Muscle of leg (tissue), 11 donors: ENCODE data around the gene GLT1D1. TPM values are rescaled to one million over a fixed set of nuclear protein-coding genes. Genes with fewer than 3 reads are reported as not detected.

ENCODE experiments used
- DNase-seq: peaks from one replicate; pipeline ENCODE4 v3.0.0; 2013
- H3K27ac ChIP-seq: one replicate; pipeline ENCODE4 v1.5.1; 2013; ENCODE audit warnings: mild to moderate bottlenecking, low read length, control low read depth
- H3K27me3 ChIP-seq: one replicate; pipeline ENCODE4 v1.6.1; 2013; ENCODE audit warnings: low read length; ENCODE audit not compliant: control insufficient read depth, insufficient read depth
- H3K36me3 ChIP-seq: one replicate; pipeline ENCODE4 v1.6.1; 2013; ENCODE audit warnings: low read length; ENCODE audit not compliant: control insufficient read depth, insufficient read depth
- H3K4me1 ChIP-seq: one replicate; pipeline ENCODE4 v1.6.1; 2013; ENCODE audit warnings: low read length; ENCODE audit not compliant: control insufficient read depth, insufficient read depth
- H3K4me3 ChIP-seq: one replicate; pipeline ENCODE4 v1.5.1; 2013; ENCODE audit warnings: low read length, control low read depth
- H3K9me3 ChIP-seq: replicated peaks from 2 replicates; pipeline ENCODE4 v1.6.1; 2013; ENCODE audit warnings: low read depth, low read length; ENCODE audit not compliant: control insufficient read depth
- WGBS: methylation state at CpG from one replicate; pipeline ENCODE4 v1.1.5; 2013; ENCODE audit warnings: missing lambda C conversion rate; ENCODE audit not compliant: insufficient coverage; 5-methylcytosine and 5-hydroxymethylcytosine counted together
- polyA plus RNA-seq, 8 donors: library from polyadenylated mRNA; unstranded; fragments of 120-200 nt; gene quantifications; one replicate each; pipeline versions ENCODE4 v1.2.1 to v1.2.3, GENCODE V29; 2013; ENCODE audit warnings: inconsistent platforms in 1 of 8, low replicate concordance in 1 of 8; ENCODE audit not compliant: insufficient read length in 8 of 8, insufficient read depth in 1 of 8
- total RNA-seq: library from RNA; stranded (reverse); fragments of 120-200 nt; gene quantifications from one replicate; pipeline ENCODE4 v1.2.4, GENCODE V29; 2013

GLT1D1 gene
- total and polyA plus RNA-seq, 9 donors, result 0.71 to 1.7 (median 1.0) TPM

GRCh38 chr12:128951448-128951847, 98.2 kb downstream of the GLT1D1 start:
- Histone ChIP-seq H3K36me3 (no peaks in the 10 kb centered on the region), H3K27ac (no peak overlapping the region), H3K4me3 (no peak overlapping the region), H3K27me3 (no peaks in the 10 kb centered on the region), H3K4me1 (no peaks in the 10 kb centered on the region), H3K9me3 (no peaks in the 10 kb centered on the region)
- 86% methylated on average over 13 of the region's 13 CpGs for WGBS
- no peak for DNase-seq

- WGBS, result 26% methylated on average over 3 of the region's 7 CpGs
- H3K4me1 ChIP-seq, result no peaks in the 10 kb centered on the region
- no peak overlapping the region for H3K4me3 ChIP-seq
- H3K9me3 ChIP-seq, result no peaks in the 10 kb centered on the region
- H3K27ac ChIP-seq, result no peak overlapping the region
- H3K27me3 ChIP-seq, result peaks cover 14% of the 10 kb centered on the region
- no peak for DNase-seq
- no peaks in the 10 kb centered on the region for H3K36me3 ChIP-seq
Observed at GRCh38 chr12:128956755-128957154, 103.5 kb downstream of the GLT1D1 start.

- peak; percentile 18 for DNase-seq
- peaks cover 4% of the 10 kb centered on the region for H3K9me3 ChIP-seq
- H3K27me3 ChIP-seq, result peaks cover 14% of the 10 kb centered on the region
- no peak overlapping the region for H3K4me3 ChIP-seq
- no peak overlapping the region for H3K27ac ChIP-seq
- H3K36me3 ChIP-seq, result no peaks in the 10 kb centered on the region
- H3K4me1 ChIP-seq, result no peaks in the 10 kb centered on the region
- WGBS, result 25% methylated on average over 9 of the region's 16 CpGs
Observed at GRCh38 chr12:128959901-128960300, 106.6 kb downstream of the GLT1D1 start.

- WGBS, result 56% methylated on average over 7 of the region's 8 CpGs
- DNase-seq, result no peak
- Histone ChIP-seq H3K4me3 (no peak overlapping the region), H3K9me3 (peaks cover 4% of the 10 kb centered on the region), H3K4me1 (peaks cover 4% of the 10 kb centered on the region), H3K36me3 (no peaks in the 10 kb centered on the region), H3K27me3 (peaks cover 14% of the 10 kb centered on the region), H3K27ac (no peak overlapping the region)
Observed at GRCh38 chr12:128961308-128961902, 108.1 kb downstream of the GLT1D1 start.

- H3K36me3 ChIP-seq, result no peaks in the 10 kb centered on the region
- H3K4me1 ChIP-seq, result peaks cover 6% of the 10 kb centered on the region
- no peak overlapping the region for H3K27ac ChIP-seq
- H3K9me3 ChIP-seq, result peaks cover 4% of the 10 kb centered on the region
- 77% methylated on average over 5 of the region's 11 CpGs for WGBS
- DNase-seq, result no peak
- no peak overlapping the region for H3K4me3 ChIP-seq
- H3K27me3 ChIP-seq, result peaks cover 12% of the 10 kb centered on the region
Observed at GRCh38 chr12:128961957-128962356, 108.7 kb downstream of the GLT1D1 start.

GRCh38 chr12:128966203-128966810, 113.0 kb downstream of the GLT1D1 start:
- DNase-seq, result no peak
- H3K4me1 ChIP-seq, result peaks cover 25% of the 10 kb centered on the region
- peaks cover 14% of the 10 kb centered on the region for H3K27me3 ChIP-seq
- H3K9me3 ChIP-seq, result peaks cover 4% of the 10 kb centered on the region
- H3K4me3 ChIP-seq, result no peak overlapping the region
- WGBS, result 33% methylated on average over 5 of the region's 6 CpGs
- H3K27ac ChIP-seq, result no peak overlapping the region
- H3K36me3 ChIP-seq, result no peaks in the 10 kb centered on the region

- Histone ChIP-seq H3K9me3 (peaks cover 4% of the 10 kb centered on the region), H3K4me3 (no peak overlapping the region), H3K4me1 (peaks cover 31% of the 10 kb centered on the region), H3K36me3 (no peaks in the 10 kb centered on the region), H3K27me3 (peaks cover 17% of the 10 kb centered on the region), H3K27ac (no peak overlapping the region)
- WGBS, result 30% methylated on average over 6 of the region's 8 CpGs
- no peak for DNase-seq
Observed at GRCh38 chr12:128968668-128969067, 115.4 kb downstream of the GLT1D1 start.

GRCh38 chr12:128969480-128970055, 116.3 kb downstream of the GLT1D1 start:
- no peak overlapping the region for H3K27ac ChIP-seq
- peaks cover 31% of the 10 kb centered on the region for H3K4me1 ChIP-seq
- H3K36me3 ChIP-seq, result no peaks in the 10 kb centered on the region
- H3K9me3 ChIP-seq, result peaks cover 3% of the 10 kb centered on the region
- 0% methylated on average over 11 of the region's 18 CpGs for WGBS
- no peak overlapping the region for H3K4me3 ChIP-seq
- peaks cover 22% of the 10 kb centered on the region for H3K27me3 ChIP-seq
- DNase-seq, result peak; percentile 70

- Histone ChIP-seq H3K27me3 (peaks cover 28% of the 10 kb centered on the region), H3K36me3 (no peaks in the 10 kb centered on the region), H3K27ac (no peak overlapping the region), H3K4me1 (peaks cover 31% of the 10 kb centered on the region), H3K4me3 (no peak overlapping the region), H3K9me3 (no peaks in the 10 kb centered on the region)
- DNase-seq, result no peak
- 20% methylated on average over 13 of the region's 13 CpGs for WGBS
Observed at GRCh38 chr12:128970110-128970509, 116.8 kb downstream of the GLT1D1 start.

- no peak for DNase-seq
- no peaks in the 10 kb centered on the region for H3K9me3 ChIP-seq
- peaks cover 31% of the 10 kb centered on the region for H3K4me1 ChIP-seq
- WGBS, result 72% methylated on average over 12 of the region's 13 CpGs
- H3K4me3 ChIP-seq, result no peak overlapping the region
- H3K27ac ChIP-seq, result no peak overlapping the region
- peaks cover 28% of the 10 kb centered on the region for H3K27me3 ChIP-seq
- no peaks in the 10 kb centered on the region for H3K36me3 ChIP-seq
Observed at GRCh38 chr12:128970941-128971340, 117.7 kb downstream of the GLT1D1 start.
